Esophagus muscularis mucosa (tissue), 3 donors: ENCODE data around the gene DNAJC24.

Experiments used
- CTCF ChIP-seq, 3 experiments: fragments of 200-600 bp in 2 of 3; fragments of 450-650 bp in 1 of 3; sonication (generic) in 2 of 3; IDR thresholded peaks; one replicate each; pipeline ENCODE4 v1.5.1; 2017 to 2019; ENCODE audit warnings: antibody characterized with exemption in 3 of 3, mild to moderate bottlenecking in 2 of 3, moderate library complexity in 1 of 3
- POLR2A ChIP-seq: fragments of 450-650 bp; IDR thresholded peaks from one replicate; pipeline ENCODE4 v1.6.1; 2017; ENCODE audit warnings: antibody characterized with exemption, moderate library complexity, mild to moderate bottlenecking, low read depth

- no peak for TF ChIP-seq CTCF (IDR thresholded peaks at IDR 0.05)
- no peak for TF ChIP-seq POLR2A
These were observed 74.1 kb downstream of the DNAJC24 start for GRCh38 chr11:31443802-31444201.
